Mesendoderm (in vitro differentiated cells): ENCODE data around the gene WDHD1.
A peak's percentile ranks its signal among the peaks of the same experiment; 100 is the strongest.

Source experiments
- DNase-seq: peaks from one replicate; pipeline ENCODE4 v3.0.0; 2013
- H2AK5ac ChIP-seq: 2 replicates; pipeline ENCODE4 v1.6.1; 2013; ENCODE audit warnings: low read length, inconsistent platforms
- H2BK120ac ChIP-seq: 2 replicates; pipeline ENCODE4 v1.6.1; 2013; ENCODE audit warnings: low read depth, mild to moderate bottlenecking, low read length, moderate library complexity, mixed read lengths
- H2BK15ac ChIP-seq: replicated peaks from 2 replicates; pipeline ENCODE4 v1.6.1; 2013; ENCODE audit warnings: low read depth, mild to moderate bottlenecking, moderate library complexity
- H2BK5ac ChIP-seq: 2 replicates; pipeline ENCODE4 v1.6.1; 2013; ENCODE audit warnings: low read length, inconsistent platforms
- H3K18ac ChIP-seq: 2 replicates; pipeline ENCODE4 v1.6.1; 2013; ENCODE audit warnings: mild to moderate bottlenecking, low read length, mixed read lengths
- H3K23ac ChIP-seq: one replicate; pipeline ENCODE4 v1.6.1; 2013; ENCODE audit warnings: low read length
- H3K27ac ChIP-seq: 2 replicates; pipeline ENCODE4 v1.5.1; 2013; ENCODE audit warnings: low read depth, mild to moderate bottlenecking, inconsistent platforms, low read length, moderate library complexity
- H3K27me3 ChIP-seq: 2 replicates; pipeline ENCODE4 v1.6.1; 2013; ENCODE audit warnings: low read length, control low read depth, mild to moderate bottlenecking, inconsistent platforms; ENCODE audit not compliant: insufficient read depth, poor library complexity
- H3K36me3 ChIP-seq: 2 replicates; pipeline ENCODE4 v1.6.1; 2013; ENCODE audit warnings: low read length, inconsistent platforms; ENCODE audit not compliant: control insufficient read depth, insufficient read depth
- H3K4ac ChIP-seq: one replicate; pipeline ENCODE4 v1.6.1; 2013; ENCODE audit warnings: low read depth, mild to moderate bottlenecking, low read length, moderate library complexity
- H3K4me1 ChIP-seq: 2 replicates; pipeline ENCODE4 v1.6.1; 2013; ENCODE audit warnings: low read depth, low read length, inconsistent platforms; ENCODE audit not compliant: control insufficient read depth
- H3K4me2 ChIP-seq: 2 replicates; pipeline ENCODE4 v1.6.1; 2013; ENCODE audit warnings: low read length
- H3K4me3 ChIP-seq: 2 replicates; pipeline ENCODE4 v1.5.1; 2013; ENCODE audit warnings: mild to moderate bottlenecking, low read length
- H3K56ac ChIP-seq: one replicate; pipeline ENCODE4 v1.6.1; 2013; ENCODE audit warnings: low read length
- H3K79me1 ChIP-seq: 2 replicates; pipeline ENCODE4 v1.6.1; 2013; ENCODE audit warnings: low read length, inconsistent platforms
- H3K79me2 ChIP-seq: 2 replicates; pipeline ENCODE4 v1.6.1; 2013; ENCODE audit warnings: mild to moderate bottlenecking, low read length; ENCODE audit not compliant: control insufficient read depth, insufficient read depth
- H3K9ac ChIP-seq: 2 replicates; pipeline ENCODE4 v1.6.1; 2013; ENCODE audit warnings: low read length, inconsistent platforms
- H4K5ac ChIP-seq: one replicate; pipeline ENCODE4 v1.6.1; 2013; ENCODE audit warnings: low read length
- H4K8ac ChIP-seq: one replicate; pipeline ENCODE4 v1.6.1; 2013; ENCODE audit warnings: low read depth, mild to moderate bottlenecking, control low read depth, low read length, moderate library complexity
- WGBS: extraction: QIAGEN DNeasy Blood & Tissue Kit; methylation state at CpG from one replicate; pipeline ENCODE4 v1.1.7; 2013; ENCODE audit warnings: low lambda C conversion rate, missing lambda C conversion rate; ENCODE audit not compliant: insufficient coverage; ENCODE audit errors: extremely low coverage; 5-methylcytosine and 5-hydroxymethylcytosine counted together

The WDHD1 gene

DNA sequence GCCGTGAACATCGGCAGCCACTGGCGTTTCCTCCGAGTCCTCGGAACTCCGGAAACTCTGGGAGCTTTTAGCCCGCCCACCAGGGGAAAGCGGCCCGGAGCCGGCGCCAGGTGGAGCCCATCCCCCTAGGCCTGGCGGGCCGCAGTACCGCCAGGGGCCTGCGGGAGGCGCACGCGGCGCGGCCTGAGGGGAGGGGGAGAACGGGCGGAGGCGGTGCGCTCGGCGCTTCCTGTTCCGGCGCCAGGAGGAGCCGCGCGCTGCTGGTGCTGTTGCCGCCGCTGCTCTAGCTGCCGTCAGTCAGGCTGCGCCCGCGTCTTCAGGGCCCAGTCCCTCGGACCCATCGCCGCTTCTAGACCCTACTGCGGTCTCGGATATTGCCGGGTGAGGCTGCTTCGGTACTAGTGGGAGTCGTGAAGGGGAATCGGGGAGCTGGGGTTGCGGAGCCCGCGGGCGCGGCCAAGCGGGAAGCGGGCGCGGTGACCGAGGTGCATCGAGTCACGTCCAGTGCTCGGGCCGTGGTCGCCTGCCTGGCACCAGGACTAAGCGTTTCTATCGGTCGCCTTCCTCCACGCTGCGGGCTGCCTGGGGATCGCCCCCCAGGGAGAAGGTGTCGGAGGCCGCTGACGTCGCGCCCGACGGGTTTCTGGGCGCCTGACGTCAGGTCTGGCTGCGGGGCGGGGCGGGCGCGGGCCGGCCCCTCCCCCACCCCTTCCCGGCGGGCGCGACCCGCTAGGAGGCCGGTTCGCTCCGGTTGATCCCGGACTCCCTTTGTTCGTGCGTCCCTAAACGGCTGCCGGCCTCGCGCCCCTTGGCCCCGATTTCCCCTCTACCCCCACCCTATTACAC is 24.7 kb upstream of the WDHD1 start, which contains the start of gene MAPK1IP1L:
MAPK1IP1L (plus strand) TSS at position 225 of the 846 bp plus-strand sequence. CDS start 10,037 bp downstream, outside the sequence.
- Histone ChIP-seq H3K79me1 (no peaks in the 10 kb centered on the region), H3K79me2 (peaks cover 43% of the 10 kb centered on the region), H2BK5ac (peak within 1 kb of the TSS; percentile 98), H3K18ac (peak within 1 kb of the TSS; percentile 78), H2BK15ac (no peak within 1 kb of the TSS), H3K9ac (peak within 1 kb of the TSS; percentile 100), H4K8ac (no peak within 1 kb of the TSS), H3K27ac (peak within 1 kb of the TSS; percentile 93), H3K23ac (peak within 1 kb of the TSS; percentile 100), H3K56ac (peak within 1 kb of the TSS; percentile 100), H3K4ac (peak within 1 kb of the TSS; percentile 88), H3K27me3 (no peaks in the 10 kb centered on the region), H3K4me2 (peak within 1 kb of the TSS; percentile 65), H3K4me1 (no peaks in the 10 kb centered on the region), H2AK5ac (peak within 1 kb of the TSS; percentile 20), H4K5ac (peak within 1 kb of the TSS; percentile 56), H2BK120ac (peak within 1 kb of the TSS; percentile 97), H3K36me3 (no peaks in the 10 kb centered on the region), H3K4me3 (peak within 1 kb of the TSS; percentile 98)
- WGBS = no CpG with 5 or more reads among the region's 98 CpGs
- DNase-seq = peak; percentile 97

DNA sequence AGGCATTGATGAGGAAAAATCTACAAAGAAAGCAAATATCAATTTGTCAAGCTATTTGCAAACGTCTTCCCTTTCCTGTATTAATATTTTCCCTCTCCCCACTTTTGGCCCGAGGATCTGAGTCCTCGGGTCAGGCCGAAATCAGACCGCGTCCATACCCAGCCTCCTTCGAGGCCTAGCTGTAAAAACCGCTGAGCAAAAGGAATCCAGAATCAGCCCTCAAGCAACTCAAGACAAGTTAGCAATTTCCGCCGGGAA is 24.2 kb upstream of the WDHD1 start:
- Histone ChIP-seq H3K9ac (peak overlapping the region; percentile 44), H4K5ac (no peak overlapping the region), H3K36me3 (no peaks in the 10 kb centered on the region), H3K79me2 (peaks cover 39% of the 10 kb centered on the region), H3K4me3 (no peak overlapping the region), H2BK120ac (no peak overlapping the region), H3K56ac (peak overlapping the region; percentile 47), H3K4me1 (no peaks in the 10 kb centered on the region), H3K4ac (no peak overlapping the region), H3K27me3 (no peaks in the 10 kb centered on the region), H2AK5ac (no peak overlapping the region), H2BK15ac (no peak overlapping the region), H3K79me1 (no peaks in the 10 kb centered on the region), H3K18ac (peak overlapping the region; percentile 78), H4K8ac (no peak overlapping the region), H3K27ac (peak overlapping the region; percentile 69), H3K23ac (no peak overlapping the region), H2BK5ac (no peak overlapping the region), H3K4me2 (peak overlapping the region; percentile 1)
- no CpG with 5 or more reads among the region's 10 CpGs for WGBS
- no peak for DNase-seq

DNA sequence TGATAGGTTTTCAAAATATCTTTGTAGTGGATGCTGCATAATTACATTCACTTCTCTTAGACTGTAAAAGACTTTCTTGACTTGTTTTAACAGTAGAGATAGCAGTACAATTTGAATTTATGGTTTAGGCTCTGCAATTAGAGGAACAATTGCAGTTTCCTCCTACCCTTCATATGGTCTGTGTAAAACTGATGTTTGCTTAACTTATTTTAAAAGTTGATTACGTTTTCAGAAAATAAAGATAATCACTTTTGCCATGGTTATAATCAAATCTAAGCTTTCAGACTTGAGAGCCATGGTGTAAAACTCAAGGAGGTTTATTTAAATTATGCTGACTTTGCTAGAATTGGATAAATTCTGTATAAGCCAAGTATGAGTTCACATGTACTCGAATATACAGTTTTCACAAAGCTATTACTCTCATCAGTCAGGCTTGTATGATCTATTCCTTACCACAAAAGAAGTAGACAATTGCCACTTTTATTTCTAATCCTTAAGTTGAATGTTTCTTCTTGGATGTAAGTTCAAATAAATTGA is 22.1 kb upstream of the WDHD1 start:
- H3K23ac ChIP-seq = no peak overlapping the region
- H3K36me3 ChIP-seq = peaks cover under 1% of the 10 kb centered on the region
- peaks cover 21% of the 10 kb centered on the region for H3K79me2 ChIP-seq
- H3K4me2 ChIP-seq = no peak overlapping the region
- H4K8ac ChIP-seq = no peak overlapping the region
- H3K9ac ChIP-seq = no peak overlapping the region
- no peaks in the 10 kb centered on the region for H3K4me1 ChIP-seq
- no peak overlapping the region for H2AK5ac ChIP-seq
- H2BK5ac ChIP-seq = no peak overlapping the region
- H3K27ac ChIP-seq = no peak overlapping the region
- no peak overlapping the region for H3K4me3 ChIP-seq
- WGBS = no CpG with 5 or more reads among the region's 2 CpGs
- H2BK120ac ChIP-seq = no peak overlapping the region
- peaks cover under 1% of the 10 kb centered on the region for H3K79me1 ChIP-seq
- H3K56ac ChIP-seq = no peak overlapping the region
- no peaks in the 10 kb centered on the region for H3K27me3 ChIP-seq
- H2BK15ac ChIP-seq = no peak overlapping the region
- H3K18ac ChIP-seq = no peak overlapping the region
- H3K4ac ChIP-seq = no peak overlapping the region
- no peak overlapping the region for H4K5ac ChIP-seq
- no peak for DNase-seq

DNA sequence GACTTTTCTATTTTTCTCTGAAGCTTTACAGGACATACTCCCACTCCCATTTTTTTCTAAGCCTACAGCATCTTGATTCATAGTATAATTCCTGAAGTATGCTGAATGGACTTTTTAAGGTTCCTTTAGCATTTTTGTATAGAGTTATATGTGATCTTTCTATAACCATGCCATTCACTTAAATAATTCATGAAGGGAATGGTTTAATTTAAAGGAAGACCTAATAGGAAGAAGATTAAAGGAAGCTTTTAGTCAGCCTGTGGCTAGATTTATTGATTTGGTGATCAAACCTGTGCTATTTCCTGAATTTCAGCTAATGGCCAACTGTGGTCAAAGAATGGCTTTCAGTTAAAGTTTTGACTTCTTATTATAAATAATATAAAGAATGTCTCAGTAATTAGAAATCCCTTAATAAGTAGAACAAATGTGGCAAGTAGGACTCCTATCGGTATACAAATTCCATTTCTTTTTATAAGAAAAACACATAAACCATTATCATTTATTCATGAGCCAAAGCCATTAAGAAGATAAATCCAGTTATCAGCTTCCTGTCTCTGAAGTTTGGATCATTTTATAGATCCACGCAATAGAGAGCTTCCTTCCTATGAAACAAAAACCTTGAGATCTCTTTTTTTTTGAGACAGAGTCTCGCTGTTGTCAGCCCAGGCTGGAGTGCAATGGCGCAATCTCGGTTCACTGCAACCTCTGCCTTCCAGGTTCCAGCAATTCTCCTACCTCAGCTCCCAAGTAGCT is 20.6 kb upstream of the WDHD1 start:
- H3K36me3 ChIP-seq = peaks cover 6% of the 10 kb centered on the region
- H3K23ac ChIP-seq = no peak overlapping the region
- H3K4me3 ChIP-seq = no peak overlapping the region
- H3K27ac ChIP-seq = no peak overlapping the region
- H3K4ac ChIP-seq = no peak overlapping the region
- no peak overlapping the region for H3K18ac ChIP-seq
- no CpG with 5 or more reads among the region's 5 CpGs for WGBS
- H3K56ac ChIP-seq = no peak overlapping the region
- no peak overlapping the region for H2BK15ac ChIP-seq
- H3K79me1 ChIP-seq = peaks cover 4% of the 10 kb centered on the region
- no peak overlapping the region for H3K4me2 ChIP-seq
- H3K9ac ChIP-seq = no peak overlapping the region
- no peak overlapping the region for H4K5ac ChIP-seq
- H3K79me2 ChIP-seq = peaks cover 7% of the 10 kb centered on the region
- no peak overlapping the region for H2AK5ac ChIP-seq
- H3K4me1 ChIP-seq = no peaks in the 10 kb centered on the region
- no peak overlapping the region for H4K8ac ChIP-seq
- no peak for DNase-seq
- no peaks in the 10 kb centered on the region for H3K27me3 ChIP-seq
- no peak overlapping the region for H2BK120ac ChIP-seq
- no peak overlapping the region for H2BK5ac ChIP-seq

DNA sequence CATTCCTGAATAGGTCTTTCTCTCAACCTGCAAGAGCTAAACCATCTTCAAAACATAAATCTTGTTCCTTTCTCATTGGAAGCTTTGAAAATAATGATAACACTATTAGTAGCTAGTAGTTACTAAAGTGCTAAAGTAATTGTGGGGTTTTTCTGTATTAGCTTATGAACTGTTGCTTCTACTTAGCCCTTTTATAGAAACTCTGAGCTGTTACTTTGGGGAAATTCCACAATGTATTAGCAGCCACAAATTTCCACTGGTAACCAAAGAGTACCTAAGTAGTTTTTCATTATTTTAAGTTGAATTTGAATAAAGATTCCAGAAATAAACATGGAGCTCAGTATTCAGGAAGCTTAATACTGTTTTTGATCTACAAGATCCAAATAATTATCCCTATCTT is 18.2 kb upstream of the WDHD1 start:
- H3K27ac ChIP-seq = no peak overlapping the region
- H3K23ac ChIP-seq = no peak overlapping the region

More for the DNA sequence above, 18.2 kb upstream of the WDHD1 start:
- H4K8ac ChIP-seq = no peak overlapping the region
- H3K4me3 ChIP-seq = no peak overlapping the region
- no peak overlapping the region for H2BK120ac ChIP-seq
- H3K79me1 ChIP-seq = peaks cover 4% of the 10 kb centered on the region
- no peak overlapping the region for H2BK15ac ChIP-seq
- no peak overlapping the region for H3K56ac ChIP-seq
- no peaks in the 10 kb centered on the region for H3K4me1 ChIP-seq
- H3K4ac ChIP-seq = no peak overlapping the region
- H3K18ac ChIP-seq = no peak overlapping the region
- H3K4me2 ChIP-seq = no peak overlapping the region
- no peak overlapping the region for H2AK5ac ChIP-seq
- no peaks in the 10 kb centered on the region for H3K27me3 ChIP-seq
- DNase-seq = no peak
- H4K5ac ChIP-seq = no peak overlapping the region
- H3K9ac ChIP-seq = no peak overlapping the region
- no peak overlapping the region for H2BK5ac ChIP-seq
- no peaks in the 10 kb centered on the region for H3K79me2 ChIP-seq
- peaks cover 6% of the 10 kb centered on the region for H3K36me3 ChIP-seq
